Lower leg skin (tissue), 3 donors: ENCODE measurements around the gene CIB1.

Experiments
- CTCF ChIP-seq, 3 donors: fragments of 450-650 bp; IDR thresholded peaks; one replicate each; pipeline ENCODE4 v1.5.1; 2016; ENCODE audit warnings: antibody characterized with exemption in 3 of 3, mild to moderate bottlenecking in 3 of 3, moderate library complexity in 2 of 3
- POLR2A ChIP-seq, 2 donors: fragments of 450-650 bp; IDR thresholded peaks; one replicate each; pipeline ENCODE4 v1.6.1; 2016 to 2017; ENCODE audit warnings: antibody characterized with exemption in 2 of 2, mild to moderate bottlenecking in 1 of 2, moderate library complexity in 1 of 2

- TF ChIP-seq CTCF (IDR thresholded peaks at IDR 0.05) (no peak), POLR2A (IDR thresholded peaks at IDR 0.05) (no peak)
Observed at GRCh38 chr15:90257776-90258175, 24.0 kb upstream of the CIB1 start.
